Measurements from ENCODE around the gene NDUFS2.

The NDUFS2 gene

DNA sequence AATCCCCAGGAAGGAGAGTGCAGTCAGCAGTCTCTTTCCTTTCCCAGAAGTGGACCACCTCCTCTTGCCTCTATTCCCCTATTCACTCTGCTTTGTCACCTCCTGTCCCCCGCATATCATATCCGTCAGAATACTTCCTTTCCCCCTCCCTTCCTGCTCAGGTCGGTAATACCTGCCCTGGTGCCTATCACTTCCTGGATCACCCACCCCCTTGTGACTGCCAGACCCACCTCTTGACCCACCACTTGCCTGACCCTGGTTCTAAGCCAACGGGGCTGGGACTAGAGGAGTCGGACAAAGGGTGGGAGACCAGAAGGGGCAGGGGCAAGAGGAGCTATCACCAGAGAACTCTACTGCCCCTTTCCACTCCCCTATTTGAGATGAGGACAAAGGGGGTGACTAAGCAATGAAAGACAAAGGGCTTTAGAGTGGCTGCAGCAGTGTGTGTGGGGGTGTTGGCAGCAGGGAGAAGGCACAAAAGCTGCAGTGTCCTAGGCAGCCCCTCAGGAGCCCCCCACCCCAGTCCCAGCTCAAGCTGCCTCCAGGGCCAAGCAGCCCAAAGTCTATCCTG lies 1.7 kb upstream of the NDUFS2 start:
- Histone ChIP-seq H3K9me3 (no peaks in the 10 kb centered on the region), H3K4me1 (ENCODE audit: control insufficient read depth in 1 of 2, insufficient read depth in 1 of 2, low read depth in 1 of 2, low read length in 1 of 2) (peaks cover 19 to 24% of the 10 kb centered on the region in 2 experiments), H3K27ac (peak overlapping the region; percentile 92), H3K4me3 (ENCODE audit: low read depth in 1 of 2, low read length in 1 of 2) (no peak overlapping the region), H3K27me3 (no peaks in the 10 kb centered on the region), H3K36me3 (peaks cover 6% of the 10 kb centered on the region)
- TF ChIP-seq, protein P1, sequence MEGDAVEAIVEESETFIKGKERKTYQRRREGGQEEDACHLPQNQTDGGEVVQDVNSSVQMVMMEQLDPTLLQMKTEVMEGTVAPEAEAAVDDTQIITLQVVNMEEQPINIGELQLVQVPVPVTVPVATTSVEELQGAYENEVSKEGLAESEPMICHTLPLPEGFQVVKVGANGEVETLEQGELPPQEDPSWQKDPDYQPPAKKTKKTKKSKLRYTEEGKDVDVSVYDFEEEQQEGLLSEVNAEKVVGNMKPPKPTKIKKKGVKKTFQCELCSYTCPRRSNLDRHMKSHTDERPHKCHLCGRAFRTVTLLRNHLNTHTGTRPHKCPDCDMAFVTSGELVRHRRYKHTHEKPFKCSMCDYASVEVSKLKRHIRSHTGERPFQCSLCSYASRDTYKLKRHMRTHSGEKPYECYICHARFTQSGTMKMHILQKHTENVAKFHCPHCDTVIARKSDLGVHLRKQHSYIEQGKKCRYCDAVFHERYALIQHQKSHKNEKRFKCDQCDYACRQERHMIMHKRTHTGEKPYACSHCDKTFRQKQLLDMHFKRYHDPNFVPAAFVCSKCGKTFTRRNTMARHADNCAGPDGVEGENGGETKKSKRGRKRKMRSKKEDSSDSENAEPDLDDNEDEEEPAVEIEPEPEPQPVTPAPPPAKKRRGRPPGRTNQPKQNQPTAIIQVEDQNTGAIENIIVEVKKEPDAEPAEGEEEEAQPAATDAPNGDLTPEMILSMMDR (IDR thresholded peaks at IDR 0.05), result no peak

GRCh38 chr1:161200992-161201835 lies 953 bp upstream of the NDUFS2 start:
- H3K9me3 ChIP-seq, result no peaks in the 10 kb centered on the region
- peaks cover 19 to 24% of the 10 kb centered on the region in 2 experiments for H3K4me1 ChIP-seq (ENCODE audit: control insufficient read depth in 1 of 2, insufficient read depth in 1 of 2, low read depth in 1 of 2, low read length in 1 of 2)
- peaks cover 8% of the 10 kb centered on the region for H3K36me3 ChIP-seq
- no peaks in the 10 kb centered on the region for H3K27me3 ChIP-seq
- TF ChIP-seq, protein P1 (IDR thresholded peaks at IDR 0.05), result no peak
- H3K27ac ChIP-seq, result peak overlapping the region; percentile 92
- H3K4me3 ChIP-seq (ENCODE audit: low read depth in 1 of 2, low read length in 1 of 2), result peak overlapping the region; percentile 84 to 86

- Histone ChIP-seq H3K36me3 (peaks cover 55% of the 10 kb centered on the region), H3K4me3 (ENCODE audit: low read depth in 1 of 2, low read length in 1 of 2) (no peak overlapping the region), H3K27me3 (no peaks in the 10 kb centered on the region), H3K9me3 (no peaks in the 10 kb centered on the region), H3K27ac (no peak overlapping the region), H3K4me1 (ENCODE audit: control insufficient read depth in 1 of 2, insufficient read depth in 1 of 2, low read depth in 1 of 2, low read length in 1 of 2) (peaks cover 22 to 26% of the 10 kb centered on the region in 2 experiments)
- TF ChIP-seq, protein P1 (IDR thresholded peaks at IDR 0.05), result no peak
Observed at GRCh38 chr1:161206411-161207140, 4.4 kb downstream of the NDUFS2 start.

- TF ChIP-seq, protein P1 (IDR thresholded peaks at IDR 0.05), result no peak
Observed at GRCh38 chr1:161207173-161207572, 5.0 kb downstream of the NDUFS2 start.

GRCh38 chr1:161209790-161210409 lies 7.7 kb downstream of the NDUFS2 start:
- peaks cover 55% of the 10 kb centered on the region for H3K36me3 ChIP-seq
- H3K4me3 ChIP-seq (ENCODE audit: low read depth in 1 of 2, low read length in 1 of 2), result no peak overlapping the region
- H3K4me1 ChIP-seq (ENCODE audit: control insufficient read depth in 1 of 2, insufficient read depth in 1 of 2, low read depth in 1 of 2, low read length in 1 of 2), result peaks cover 31 to 33% of the 10 kb centered on the region in 2 experiments
- TF ChIP-seq, protein P1 (IDR thresholded peaks at IDR 0.05), result peak; percentile 97
- H3K27me3 ChIP-seq, result no peaks in the 10 kb centered on the region
- H3K27ac ChIP-seq, result peak overlapping the region; percentile 65
- H3K9me3 ChIP-seq, result no peaks in the 10 kb centered on the region

More at GRCh38 chr1:161207173-161207572, 5.0 kb downstream of the NDUFS2 start:
- peaks cover 18 to 22% of the 10 kb centered on the region in 2 experiments for H3K4me1 ChIP-seq (ENCODE audit: control insufficient read depth in 1 of 2, insufficient read depth in 1 of 2, low read depth in 1 of 2, low read length in 1 of 2)
- no peaks in the 10 kb centered on the region for H3K27me3 ChIP-seq
- H3K4me3 ChIP-seq (ENCODE audit: low read depth in 1 of 2, low read length in 1 of 2), result no peak overlapping the region
- peaks cover 56% of the 10 kb centered on the region for H3K36me3 ChIP-seq
- H3K9me3 ChIP-seq, result no peaks in the 10 kb centered on the region
- no peak overlapping the region for H3K27ac ChIP-seq
